Hepatocyte (in vitro differentiated cells): ENCODE measurements around the gene SSBP3.

Source experiments
- CTCF ChIP-seq: fragments of 200-600 bp; sonication (generic); IDR thresholded peaks from 2 replicates; pipeline ENCODE4 v1.5.1; 2016; ENCODE audit warnings: antibody characterized with exemption, mild to moderate bottlenecking; ENCODE audit not compliant: poor library complexity
- EZH2 ChIP-seq: fragments of 200-600 bp; sonication (generic); IDR thresholded peaks from 2 replicates; pipeline ENCODE4 v1.6.1; 2016; ENCODE audit warnings: antibody characterized with exemption, mild to moderate bottlenecking, borderline replicate concordance

GRCh38 chr1:54340434-54340833 is 65.8 kb downstream of the SSBP3 start:
- TF ChIP-seq CTCF (no peak), EZH2 (no peak)
